Nephron progenitor cell (in vitro differentiated cells): ENCODE data around the gene PTGS1.
A peak's percentile ranks its signal among the peaks of the same experiment; 100 is the strongest.

Experiments used
- DNase-seq: peaks from one replicate; pipeline ENCODE4 v3.0.0; 2021
- H3K27ac Mint-ChIP-seq: 2 replicates; pipeline ENCODE4 v1.8.0; 2021; ENCODE audit warnings: mild to moderate bottlenecking, moderate library complexity, mixed read lengths
- H3K27me3 Mint-ChIP-seq: 2 replicates; pipeline ENCODE4 v1.8.0; 2021; ENCODE audit warnings: mild to moderate bottlenecking, low read depth, mixed read lengths; ENCODE audit not compliant: poor library complexity
- H3K36me3 Mint-ChIP-seq: 2 replicates; pipeline ENCODE4 v1.8.0; 2021; ENCODE audit warnings: low read depth, mixed read lengths
- H3K4me1 Mint-ChIP-seq: 2 replicates; pipeline ENCODE4 v1.8.0; 2021; ENCODE audit warnings: mixed read lengths
- H3K4me3 Mint-ChIP-seq: 2 replicates; pipeline ENCODE4 v1.8.0; 2021; ENCODE audit warnings: mild to moderate bottlenecking, moderate library complexity, mixed read lengths
- H3K9me3 Mint-ChIP-seq: 2 replicates; pipeline ENCODE4 v1.8.0; 2021; ENCODE audit warnings: mild to moderate bottlenecking, moderate library complexity, mixed read lengths
- CTCF ChIP-seq: fragments of 200-600 bp; sonication (generic); IDR thresholded peaks from 2 replicates; pipeline ENCODE4 v1.5.0; 2021; ENCODE audit warnings: antibody characterized with exemption

Gene PTGS1

DNA sequence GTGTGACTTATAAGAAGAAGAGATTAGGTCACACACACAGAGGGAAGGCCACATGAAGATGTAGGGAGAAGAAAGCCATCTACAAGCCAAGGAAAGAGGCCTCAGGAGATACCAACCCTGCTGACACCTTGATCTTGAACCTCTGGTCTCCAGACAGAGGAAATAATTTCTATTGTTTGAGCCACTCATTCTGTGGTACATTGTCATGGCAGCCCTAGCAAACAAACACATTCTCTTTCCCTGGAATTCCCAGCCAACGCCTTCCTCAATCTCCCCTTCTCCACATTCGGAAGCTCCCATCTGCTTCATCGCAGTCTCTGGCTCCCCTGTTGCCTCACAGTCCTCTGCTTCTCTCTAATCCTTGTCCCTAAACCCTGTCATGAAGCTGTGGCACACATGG lies 16.7 kb downstream of the PTGS1 start:
- DNase-seq, result no peak
- H3K27ac Mint-ChIP-seq, result no peak overlapping the region
- H3K9me3 Mint-ChIP-seq, result no peaks in the 10 kb centered on the region
- TF ChIP-seq CTCF, result no peak
- peaks cover 19% of the 10 kb centered on the region for H3K27me3 Mint-ChIP-seq
- peaks cover 7% of the 10 kb centered on the region for H3K4me1 Mint-ChIP-seq
- no peaks in the 10 kb centered on the region for H3K36me3 Mint-ChIP-seq
- no peak overlapping the region for H3K4me3 Mint-ChIP-seq

- no peak for DNase-seq
- TF ChIP-seq CTCF, result no peak
- no peak overlapping the region for H3K4me3 Mint-ChIP-seq
- no peaks in the 10 kb centered on the region for H3K9me3 Mint-ChIP-seq
- no peaks in the 10 kb centered on the region for H3K36me3 Mint-ChIP-seq
- H3K4me1 Mint-ChIP-seq, result peaks cover 7% of the 10 kb centered on the region
- H3K27ac Mint-ChIP-seq, result no peak overlapping the region
- peaks cover 14% of the 10 kb centered on the region for H3K27me3 Mint-ChIP-seq
Measured at GRCh38 chr9:122389195-122389594, 18.4 kb downstream of the PTGS1 start.

- Mint-ChIP-seq H3K4me3 (no peak overlapping the region), H3K36me3 (no peaks in the 10 kb centered on the region), H3K27ac (peak overlapping the region; percentile 1), H3K4me1 (peaks cover 12% of the 10 kb centered on the region), H3K9me3 (no peaks in the 10 kb centered on the region), H3K27me3 (peaks cover 14% of the 10 kb centered on the region)
- TF ChIP-seq CTCF, result no peak
- DNase-seq, result no peak
Measured at GRCh38 chr9:122389799-122390481, 19.1 kb downstream of the PTGS1 start.

DNA sequence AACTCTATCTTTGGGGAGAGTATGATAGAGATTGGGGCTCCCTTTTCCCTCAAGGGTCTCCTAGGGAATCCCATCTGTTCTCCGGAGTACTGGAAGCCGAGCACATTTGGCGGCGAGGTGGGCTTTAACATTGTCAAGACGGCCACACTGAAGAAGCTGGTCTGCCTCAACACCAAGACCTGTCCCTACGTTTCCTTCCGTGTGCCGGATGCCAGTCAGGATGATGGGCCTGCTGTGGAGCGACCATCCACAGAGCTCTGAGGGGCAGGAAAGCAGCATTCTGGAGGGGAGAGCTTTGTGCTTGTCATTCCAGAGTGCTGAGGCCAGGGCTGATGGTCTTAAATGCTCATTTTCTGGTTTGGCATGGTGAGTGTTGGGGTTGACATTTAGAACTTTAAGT lies 21.5 kb downstream of the PTGS1 start:
- H3K9me3 Mint-ChIP-seq, result no peaks in the 10 kb centered on the region
- H3K4me3 Mint-ChIP-seq, result no peak overlapping the region
- no peak overlapping the region for H3K27ac Mint-ChIP-seq

DNA sequence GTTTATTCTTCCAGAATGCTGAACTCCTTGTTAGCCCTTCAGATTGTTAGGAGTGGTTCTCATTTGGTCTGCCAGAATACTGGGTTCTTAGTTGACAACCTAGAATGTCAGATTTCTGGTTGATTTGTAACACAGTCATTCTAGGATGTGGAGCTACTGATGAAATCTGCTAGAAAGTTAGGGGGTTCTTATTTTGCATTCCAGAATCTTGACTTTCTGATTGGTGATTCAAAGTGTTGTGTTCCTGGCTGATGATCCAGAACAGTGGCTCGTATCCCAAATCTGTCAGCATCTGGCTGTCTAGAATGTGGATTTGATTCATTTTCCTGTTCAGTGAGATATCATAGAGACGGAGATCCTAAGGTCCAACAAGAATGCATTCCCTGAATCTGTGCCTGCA lies 21.9 kb downstream of the PTGS1 start:
- TF ChIP-seq CTCF, result no peak
- Mint-ChIP-seq H3K36me3 (no peaks in the 10 kb centered on the region), H3K27me3 (peaks cover 24% of the 10 kb centered on the region), H3K4me3 (no peak overlapping the region), H3K27ac (no peak overlapping the region), H3K4me1 (peaks cover 13% of the 10 kb centered on the region), H3K9me3 (no peaks in the 10 kb centered on the region)
- DNase-seq, result no peak

More for the DNA sequence above, 21.5 kb downstream of the PTGS1 start:
- Mint-ChIP-seq H3K36me3 (no peaks in the 10 kb centered on the region), H3K27me3 (peaks cover 20% of the 10 kb centered on the region), H3K4me1 (peaks cover 13% of the 10 kb centered on the region)
- DNase-seq, result no peak
- no peak for TF ChIP-seq CTCF

- no peaks in the 10 kb centered on the region for H3K9me3 Mint-ChIP-seq
- TF ChIP-seq CTCF, result no peak
Measured at GRCh38 chr9:122393284-122393983, 22.6 kb downstream of the PTGS1 start.

More at GRCh38 chr9:122393284-122393983, 22.6 kb downstream of the PTGS1 start:
- no peaks in the 10 kb centered on the region for H3K36me3 Mint-ChIP-seq
- H3K27me3 Mint-ChIP-seq, result peaks cover 23% of the 10 kb centered on the region
- H3K4me3 Mint-ChIP-seq, result no peak overlapping the region
- peaks cover 13% of the 10 kb centered on the region for H3K4me1 Mint-ChIP-seq
- H3K27ac Mint-ChIP-seq, result no peak overlapping the region
- DNase-seq, result no peak
